ENCODE results near the gene LCE3A.

DNA sequence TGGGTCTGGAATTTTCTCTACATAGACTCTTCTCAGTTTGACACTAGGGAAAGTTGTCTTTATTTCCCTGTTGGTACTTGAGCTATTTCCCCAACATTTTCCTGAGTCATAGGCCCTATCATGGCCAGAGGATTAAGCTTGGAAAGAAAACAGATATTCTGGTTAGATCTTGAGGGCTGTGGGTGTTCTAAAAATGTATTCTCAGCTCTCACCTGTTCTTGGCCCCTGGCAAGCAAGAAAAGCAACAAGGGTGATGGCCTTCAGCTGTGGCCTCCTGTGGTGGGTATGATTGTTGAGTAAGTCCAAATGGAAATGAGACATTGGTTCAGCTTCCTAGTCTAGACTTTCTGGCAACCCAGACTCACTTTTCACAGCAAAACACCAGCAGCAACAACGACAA, 17.4 kb upstream of the LCE3A start:
- no peak for TF ChIP-seq POLR2A (IDR thresholded peaks at IDR 0.05; ENCODE audit: low read length)
- TF ChIP-seq GATA1 (IDR thresholded peaks at IDR 0.05; ENCODE audit: low read depth, low read length), result no peak
